Spleen (tissue), 11 donors: ENCODE results near the gene PLXNC1. TPM values are rescaled to one million over a fixed set of nuclear protein-coding genes. Genes with fewer than 3 reads are reported as not detected.

Experiments
- DNase-seq: peaks from one replicate; pipeline ENCODE4 v3.0.0-alpha.2; 2020
- H3K27ac ChIP-seq, 8 donors: fragments of 200-600 bp; sonication (generic) in 7 of 8; 1 replicate in 4 of 8; 2 replicates in 4 of 8; pipeline versions ENCODE4 v1.5.0 to v1.8.0; 2016 to 2021; ENCODE audit warnings: inconsistent platforms in 4 of 8, mild to moderate bottlenecking in 4 of 8, moderate library complexity in 1 of 8
- H3K27me3 ChIP-seq, 7 donors: fragments of 200-600 bp; sonication (generic) in 6 of 7; replicated peaks in 1 of 7; 1 replicate in 4 of 7; 2 replicates in 3 of 7; pipeline versions ENCODE4 v1.5.0 to v1.8.0; 2016 to 2021; ENCODE audit warnings: inconsistent platforms in 3 of 7, mild to moderate bottlenecking in 1 of 7
- H3K36me3 ChIP-seq, 6 donors: fragments of 200-600 bp; sonication (generic) in 5 of 6; 1 replicate in 4 of 6; 2 replicates in 2 of 6; pipeline versions ENCODE4 v1.5.0 to v1.8.0; 2016 to 2021; ENCODE audit warnings: inconsistent platforms in 2 of 6
- H3K4me1 ChIP-seq, 6 donors: fragments of 200-600 bp; sonication (generic) in 5 of 6; 1 replicate in 3 of 6; 2 replicates in 3 of 6; pipeline versions ENCODE4 v1.5.0 to v1.8.0; 2016 to 2021; ENCODE audit warnings: inconsistent platforms in 3 of 6
- H3K4me3 ChIP-seq, 8 donors: fragments of 200-600 bp; sonication (generic) in 7 of 8; 1 replicate in 4 of 8; 2 replicates in 4 of 8; pipeline versions ENCODE4 v1.5.0 to v1.8.0; 2016 to 2021; ENCODE audit warnings: inconsistent platforms in 4 of 8, mild to moderate bottlenecking in 4 of 8, moderate library complexity in 2 of 8
- H3K9me3 ChIP-seq, 8 donors: fragments of 200-600 bp; sonication (generic) in 7 of 8; 1 replicate in 4 of 8; 2 replicates in 4 of 8; pipeline versions ENCODE4 v1.5.0 to v1.8.0; 2016 to 2021; ENCODE audit warnings: inconsistent platforms in 4 of 8
- POLR2A ChIP-seq, 3 donors: fragments of 450-650 bp; IDR thresholded peaks; one replicate each; pipeline ENCODE4 v1.5.1; 2017; ENCODE audit warnings: antibody characterized with exemption in 3 of 3, mild to moderate bottlenecking in 1 of 3
- POLR2AphosphoS5 ChIP-seq, 3 donors: sonication (generic); formaldehyde crosslinking; IDR thresholded peaks; one replicate each; pipeline ENCODE4 v1.5.1; 2017; ENCODE audit warnings: antibody characterized with exemption in 3 of 3
- WGBS, 5 donors: extraction: QIAGEN DNeasy Blood & Tissue Kit in 3 of 5; methylation state at CpG; one replicate each; pipeline versions ENCODE4 v1.1.5 to v1.1.7; 2013 to 2018; 5-methylcytosine and 5-hydroxymethylcytosine counted together
- intact Hi-C: fragments of 100-400 bp; cut with DNase I; formaldehyde crosslinking; loops from one replicate; pipeline ENCODE4 v1.15.0; 2023; ENCODE audit warnings: low total_unique reads
- polyA plus RNA-seq, 3 donors: library from polyadenylated mRNA; stranded (reverse); fragments of 200-250 nt; gene quantifications; one replicate each; pipeline ENCODE4 v1.2.1, GENCODE V29; 2013
- total RNA-seq, 7 donors: library from RNA; depleted of rRNA in 3 of 7; stranded (reverse); fragments of >200 nt in 3 of 7; fragmentation: NEBNext Ultra II Directional in 4 of 7; extraction: Animal tissue kit (Norgen Biotek cat#: 25700) in 4 of 7; gene quantifications; one replicate each; pipeline versions ENCODE4 v1.1.0 to v1.2.1, GENCODE V29; 2016 to 2021
- TF ChIP-seq, protein P1 (sequence below), 11 experiments: fragments of 200-600 bp in 7 of 11; fragments of 450-650 bp in 4 of 11; sonication (generic) in 4 of 11; IDR thresholded peaks in 8 of 11; conservative IDR thresholded peaks in 3 of 11; 1 replicate in 7 of 11; 2 replicates in 4 of 11; pipeline versions ENCODE4 v1.4.0 to v1.8.0; 2016 to 2021; ENCODE audit warnings: antibody characterized with exemption in 11 of 11, inconsistent platforms in 4 of 11, mild to moderate bottlenecking in 1 of 11
- donor health status: healthy with polysubstance abuse.
- donor health status: DM: no; HTN: no; CAD: no; lungs with moderate emphysema.
- donor health status: DM: no; HTN: no; CAD: no.
- donor health status: Bipolar disorder and iron deficiency.
- donor health status: healthy.
- donor health status: DM: no; HTN: no; CAD: no.
- donor health status: DM: yes; HTN: yes; CAD: no.

Gene PLXNC1
- total and polyA plus RNA-seq, 10 donors: 6.8 to 138 (median 69.7) TPM

DNA sequence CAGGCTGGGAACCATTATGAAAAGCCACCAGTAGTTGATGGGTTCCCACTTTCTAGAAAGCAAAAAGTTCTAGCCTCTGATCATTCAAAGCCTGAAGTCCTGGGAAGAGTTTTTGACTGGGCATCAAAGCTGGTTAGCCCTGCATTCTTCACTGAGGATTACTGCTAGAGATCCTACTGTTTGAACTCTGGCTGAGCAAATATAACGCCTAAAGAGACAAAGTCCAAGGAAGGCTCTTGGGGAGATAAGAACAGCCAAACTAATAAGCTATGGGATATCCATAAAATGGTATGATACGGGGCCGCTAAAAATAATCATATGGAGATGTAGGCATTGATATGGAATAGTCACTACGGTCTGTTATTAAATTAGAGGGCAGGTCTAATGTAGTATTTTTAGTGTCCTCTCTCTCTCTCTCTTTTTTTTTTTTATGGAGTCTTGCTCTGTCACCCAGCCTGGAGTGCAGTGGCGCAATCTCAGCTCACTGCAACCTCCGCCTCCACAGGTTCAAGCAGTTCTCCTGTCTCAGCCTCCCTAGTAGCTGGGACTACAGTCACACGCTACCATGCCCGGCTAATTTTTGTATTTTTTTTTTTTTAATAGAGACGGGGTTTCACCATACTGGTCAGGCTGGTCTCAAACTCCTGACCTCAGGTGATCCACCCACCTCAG lies 35.5 kb downstream of the PLXNC1 start:
- H3K27me3 ChIP-seq: no peaks in the 10 kb centered on the region
- H3K9me3 ChIP-seq: no peaks in the 10 kb centered on the region
- H3K4me3 ChIP-seq: no peak overlapping the region
- 92 to 97% (median 95%) methylated on average over 9 of the region's 9 CpGs for WGBS, 5 donors
- no peak for DNase-seq
- peaks cover 0 to 71% (median 18%) of the 10 kb centered on the region in 6 donors for H3K36me3 ChIP-seq
- H3K27ac ChIP-seq: no peak overlapping the region
- H3K4me1 ChIP-seq: peaks cover 0 to 36% (median 4%) of the 10 kb centered on the region in 6 donors
- intact Hi-C loops: no loop called here
- no peak for TF ChIP-seq POLR2AphosphoS5 (IDR thresholded peaks at IDR 0.05)
- TF ChIP-seq, protein P1, sequence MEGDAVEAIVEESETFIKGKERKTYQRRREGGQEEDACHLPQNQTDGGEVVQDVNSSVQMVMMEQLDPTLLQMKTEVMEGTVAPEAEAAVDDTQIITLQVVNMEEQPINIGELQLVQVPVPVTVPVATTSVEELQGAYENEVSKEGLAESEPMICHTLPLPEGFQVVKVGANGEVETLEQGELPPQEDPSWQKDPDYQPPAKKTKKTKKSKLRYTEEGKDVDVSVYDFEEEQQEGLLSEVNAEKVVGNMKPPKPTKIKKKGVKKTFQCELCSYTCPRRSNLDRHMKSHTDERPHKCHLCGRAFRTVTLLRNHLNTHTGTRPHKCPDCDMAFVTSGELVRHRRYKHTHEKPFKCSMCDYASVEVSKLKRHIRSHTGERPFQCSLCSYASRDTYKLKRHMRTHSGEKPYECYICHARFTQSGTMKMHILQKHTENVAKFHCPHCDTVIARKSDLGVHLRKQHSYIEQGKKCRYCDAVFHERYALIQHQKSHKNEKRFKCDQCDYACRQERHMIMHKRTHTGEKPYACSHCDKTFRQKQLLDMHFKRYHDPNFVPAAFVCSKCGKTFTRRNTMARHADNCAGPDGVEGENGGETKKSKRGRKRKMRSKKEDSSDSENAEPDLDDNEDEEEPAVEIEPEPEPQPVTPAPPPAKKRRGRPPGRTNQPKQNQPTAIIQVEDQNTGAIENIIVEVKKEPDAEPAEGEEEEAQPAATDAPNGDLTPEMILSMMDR (IDR thresholded peaks at IDR 0.05 in 8 of 11, conservative IDR thresholded peaks at IDR 0.05 in 3 of 11): no peak
- TF ChIP-seq POLR2A (IDR thresholded peaks at IDR 0.05): no peak

DNA sequence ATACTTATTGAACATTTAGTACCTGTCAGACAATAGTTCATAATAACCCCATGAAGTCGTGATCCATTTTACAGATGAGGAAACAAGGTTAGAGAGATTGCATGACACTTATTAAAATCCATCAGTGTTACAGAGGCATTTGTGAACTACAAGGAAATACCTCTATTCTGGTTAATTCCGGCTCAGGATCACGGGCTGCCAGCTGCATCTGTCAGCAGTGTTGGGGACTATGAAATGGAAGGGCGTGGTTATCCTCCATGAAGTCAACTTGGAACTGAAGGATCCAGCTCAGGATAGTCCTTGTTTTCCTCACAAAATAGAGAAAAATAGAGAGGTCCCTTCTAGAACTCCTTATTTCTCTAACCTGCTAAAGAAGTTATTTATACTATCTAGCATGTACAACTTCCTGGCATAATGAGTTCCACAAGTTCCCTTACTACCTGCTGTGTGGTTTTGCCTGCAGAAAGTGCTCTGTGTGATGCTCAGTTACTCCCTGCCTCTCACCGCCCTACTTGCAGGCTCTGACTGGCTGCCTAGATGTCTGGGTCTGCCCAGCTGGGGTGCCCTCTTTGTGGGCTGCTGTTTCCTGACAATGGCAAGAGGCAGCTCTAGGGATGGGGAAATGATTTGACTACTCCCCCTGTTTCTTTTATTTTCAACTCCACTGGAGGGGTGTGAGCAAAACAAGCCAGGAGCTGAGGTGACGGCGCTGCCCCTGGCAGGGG lies 36.8 kb downstream of the PLXNC1 start:
- intact Hi-C loops: no loop called here
- TF ChIP-seq POLR2AphosphoS5 (IDR thresholded peaks at IDR 0.05) (no peak), POLR2A (IDR thresholded peaks at IDR 0.05) (no peak)
- TF ChIP-seq, protein P1 (IDR thresholded peaks at IDR 0.05 in 8 of 11, conservative IDR thresholded peaks at IDR 0.05 in 3 of 11): no peak
- 71 to 76% (median 75%) methylated on average over 7 of the region's 7 CpGs for WGBS, 5 donors
- H3K27ac ChIP-seq: no peak overlapping the region
- peaks cover 0 to 25% (median 4%) of the 10 kb centered on the region in 6 donors for H3K4me1 ChIP-seq
- H3K9me3 ChIP-seq: no peaks in the 10 kb centered on the region
- H3K27me3 ChIP-seq: no peaks in the 10 kb centered on the region
- no peak overlapping the region for H3K4me3 ChIP-seq
- peaks cover 0 to 84% (median 18%) of the 10 kb centered on the region in 6 donors for H3K36me3 ChIP-seq
- DNase-seq: no peak

DNA sequence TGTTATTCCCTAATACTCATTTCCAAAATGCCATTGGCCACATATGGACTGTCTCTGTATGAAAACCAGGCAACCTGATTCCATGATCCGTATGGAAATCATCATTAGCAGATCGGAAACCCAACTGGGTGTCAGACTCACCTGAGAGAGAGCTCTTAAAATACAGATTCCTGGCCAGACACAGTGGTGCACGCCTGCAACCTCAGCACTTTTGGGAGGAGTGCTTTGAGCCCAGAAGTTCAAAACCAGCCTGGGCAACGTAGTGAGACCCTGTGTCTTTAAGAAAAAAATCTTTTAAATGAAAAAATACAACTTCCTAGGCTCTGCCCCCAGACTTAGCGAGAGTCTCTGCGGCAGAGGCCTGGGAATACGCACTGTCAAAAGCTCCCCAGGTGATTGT lies 37.4 kb downstream of the PLXNC1 start:
- H3K9me3 ChIP-seq: no peaks in the 10 kb centered on the region
- intact Hi-C loops: no loop called here
- no peak overlapping the region for H3K27ac ChIP-seq
- H3K36me3 ChIP-seq: peaks cover 0 to 90% (median 21%) of the 10 kb centered on the region in 6 donors
- no peaks in the 10 kb centered on the region for H3K27me3 ChIP-seq
- DNase-seq: no peak
- 83 to 91% (median 88%) methylated on average over 7 of the region's 7 CpGs for WGBS, 5 donors
- TF ChIP-seq, protein P1 (IDR thresholded peaks at IDR 0.05 in 8 of 11, conservative IDR thresholded peaks at IDR 0.05 in 3 of 11): no peak
- TF ChIP-seq POLR2AphosphoS5 (IDR thresholded peaks at IDR 0.05) (no peak), POLR2A (IDR thresholded peaks at IDR 0.05) (no peak)
- peaks cover 0 to 19% (median 2%) of the 10 kb centered on the region in 6 donors for H3K4me1 ChIP-seq
- no peak overlapping the region for H3K4me3 ChIP-seq
